ENCODE measurements around the gene NCOR2. TPM values are rescaled to one million over a fixed set of nuclear protein-coding genes. Genes with fewer than 3 reads are reported as not detected.
A peak's percentile ranks its signal among the peaks of the same experiment; 100 is the strongest.

The NCOR2 gene
- total RNA-seq, 1 donor from 2014 or later = 32.9 TPM

DNA sequence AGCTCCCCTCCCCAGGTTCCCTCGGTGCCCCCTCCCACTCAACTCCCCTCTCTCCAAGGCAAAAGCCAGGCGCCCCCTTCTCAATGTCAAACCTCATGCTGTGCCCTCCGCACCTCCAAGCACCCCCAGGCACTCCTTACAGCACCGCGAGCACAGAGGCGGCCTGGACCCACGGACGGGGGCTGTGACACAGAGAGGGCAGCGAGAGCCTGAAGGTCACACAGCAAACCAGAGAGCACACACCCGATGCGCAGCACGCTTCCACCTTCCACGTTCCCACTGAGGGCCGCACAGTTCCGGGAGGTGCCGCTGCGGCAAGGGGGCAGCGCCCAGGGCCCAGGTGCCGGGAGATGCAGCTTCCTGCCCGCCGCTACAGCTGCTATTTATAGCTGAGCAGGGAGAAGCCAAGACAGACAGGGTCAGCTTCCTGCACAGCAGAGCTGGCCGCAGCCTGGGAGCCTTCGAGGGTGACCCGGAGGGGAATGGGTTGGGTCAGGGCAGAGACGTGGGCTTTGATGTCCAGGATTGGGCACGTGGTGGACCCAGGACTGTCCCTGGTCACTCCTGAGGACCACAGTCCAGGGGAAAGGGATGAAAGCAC is 12.9 kb downstream of the NCOR2 start:
- Histone ChIP-seq H3K9me3 (ENCODE audit: control insufficient read depth in 3 of 3, low read length in 3 of 3) (no peaks in the 10 kb centered on the region), H3K27me3 (ENCODE audit: control insufficient read depth in 3 of 3, insufficient read depth in 3 of 3, low read length in 3 of 3) (no peaks in the 10 kb centered on the region), H3K27ac (ENCODE audit: low read depth, low read length) (no peak overlapping the region), H3K4me1 (ENCODE audit: control insufficient read depth in 3 of 3, insufficient read depth in 3 of 3, low read length in 3 of 3) (peaks cover 47 to 74% (median 74%) of the 10 kb centered on the region in 3 donors), H3K9ac (ENCODE audit: low read depth in 1 of 3, low read length in 3 of 3) (peak overlapping the region; percentile 59 to 75 (median 61)), H3K4me3 (ENCODE audit: low read length in 3 of 3) (peak overlapping the region; percentile 48 to 58 (median 49)), H3K36me3 (ENCODE audit: control insufficient read depth in 3 of 3, insufficient read depth in 3 of 3, low read length in 3 of 3) (no peaks in the 10 kb centered on the region)

DNA sequence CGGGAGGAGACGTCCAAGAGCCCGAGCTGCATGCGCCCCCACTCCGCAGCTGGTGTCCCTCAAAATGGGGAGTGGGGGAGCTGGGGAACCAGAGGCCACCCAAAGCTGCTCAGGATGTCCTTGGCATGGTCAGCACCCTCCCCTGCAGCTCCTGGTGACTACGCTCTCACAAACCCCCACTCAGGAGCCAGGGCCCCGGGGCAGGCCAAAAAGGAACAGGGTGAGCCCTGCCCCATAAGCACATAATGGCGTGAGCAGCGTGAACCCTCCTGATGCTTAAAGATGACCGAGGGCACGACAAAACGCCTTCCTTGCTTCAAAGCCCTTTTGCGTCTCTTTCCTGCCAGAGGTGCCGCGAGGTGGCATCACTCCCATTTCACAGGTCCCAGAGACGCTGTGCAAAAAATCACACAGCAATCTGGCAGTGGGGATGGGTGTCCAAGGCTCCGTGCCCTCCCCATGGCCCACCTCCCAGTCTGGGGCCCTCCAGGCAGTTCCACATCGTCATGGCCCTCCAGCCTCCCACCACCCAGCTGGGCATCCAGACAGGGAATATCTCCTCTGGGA is 13.5 kb downstream of the NCOR2 start:
- Histone ChIP-seq H3K27ac (ENCODE audit: low read depth, low read length) (no peak overlapping the region), H3K9ac (ENCODE audit: low read depth in 1 of 3, low read length in 3 of 3) (peak overlapping the region in 2 of 3 donors; percentile 59 to 75), H3K4me1 (ENCODE audit: control insufficient read depth in 3 of 3, insufficient read depth in 3 of 3, low read length in 3 of 3) (peaks cover 53 to 80% (median 80%) of the 10 kb centered on the region in 3 donors), H3K4me3 (ENCODE audit: low read length in 3 of 3) (peak overlapping the region in 1 of 3 donors; percentile 49), H3K27me3 (ENCODE audit: control insufficient read depth in 3 of 3, insufficient read depth in 3 of 3, low read length in 3 of 3) (no peaks in the 10 kb centered on the region), H3K9me3 (ENCODE audit: control insufficient read depth in 3 of 3, low read length in 3 of 3) (no peaks in the 10 kb centered on the region), H3K36me3 (ENCODE audit: control insufficient read depth in 3 of 3, insufficient read depth in 3 of 3, low read length in 3 of 3) (no peaks in the 10 kb centered on the region)

DNA sequence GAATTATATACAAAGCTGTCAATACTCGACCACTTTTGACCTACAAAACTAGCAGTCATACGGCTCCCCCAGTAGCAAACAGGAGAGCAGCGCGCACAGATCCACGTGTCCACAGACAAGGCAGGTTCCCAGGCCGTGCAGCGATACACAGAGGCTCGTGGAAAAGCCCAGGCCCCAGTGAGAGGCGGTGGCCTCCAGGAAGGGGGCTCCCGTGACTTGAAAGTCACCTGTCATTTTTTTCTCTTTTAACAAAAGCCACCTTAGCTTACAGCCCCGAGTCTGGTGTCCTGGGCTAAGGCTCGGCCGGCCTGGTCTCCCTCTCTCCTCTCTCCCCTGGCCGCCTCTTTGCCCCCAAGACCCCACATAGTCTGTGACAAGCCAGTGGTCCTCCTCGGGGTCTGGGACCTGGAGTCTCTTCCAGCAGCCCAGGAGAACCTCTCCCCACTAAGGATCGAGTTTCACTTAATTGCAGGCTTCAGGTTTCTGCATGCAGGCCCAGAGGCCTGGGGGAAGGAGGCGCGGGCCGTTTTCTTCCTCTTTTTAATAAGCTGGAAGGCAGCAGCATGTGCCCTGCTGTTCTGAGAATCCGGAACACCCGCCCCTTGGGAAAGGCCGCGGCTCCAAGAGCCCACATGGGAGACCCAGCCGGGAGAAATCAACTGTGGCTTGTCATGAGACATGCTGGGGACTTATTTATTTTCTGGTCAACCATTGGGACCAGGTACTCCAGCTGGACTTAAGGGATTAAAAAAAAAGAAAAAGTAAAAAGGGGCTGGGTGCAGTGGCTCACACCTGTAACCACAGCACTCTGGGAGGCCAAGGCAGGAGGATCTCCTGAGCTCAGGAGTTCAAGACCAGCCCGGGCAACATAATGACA is 15.9 kb downstream of the NCOR2 start:
- Histone ChIP-seq H3K9ac (ENCODE audit: low read depth in 1 of 3, low read length in 3 of 3) (peak overlapping the region in 2 of 3 donors; percentile 56 to 66), H3K4me1 (ENCODE audit: control insufficient read depth in 3 of 3, insufficient read depth in 3 of 3, low read length in 3 of 3) (peaks cover 58 to 75% (median 74%) of the 10 kb centered on the region in 3 donors), H3K27ac (ENCODE audit: low read depth, low read length) (peak overlapping the region; percentile 9), H3K4me3 (ENCODE audit: low read length in 3 of 3) (peak overlapping the region in 1 of 3 donors; percentile 29), H3K27me3 (ENCODE audit: control insufficient read depth in 3 of 3, insufficient read depth in 3 of 3, low read length in 3 of 3) (no peaks in the 10 kb centered on the region), H3K9me3 (ENCODE audit: control insufficient read depth in 3 of 3, low read length in 3 of 3) (no peaks in the 10 kb centered on the region), H3K36me3 (ENCODE audit: control insufficient read depth in 3 of 3, insufficient read depth in 3 of 3, low read length in 3 of 3) (no peaks in the 10 kb centered on the region)

DNA sequence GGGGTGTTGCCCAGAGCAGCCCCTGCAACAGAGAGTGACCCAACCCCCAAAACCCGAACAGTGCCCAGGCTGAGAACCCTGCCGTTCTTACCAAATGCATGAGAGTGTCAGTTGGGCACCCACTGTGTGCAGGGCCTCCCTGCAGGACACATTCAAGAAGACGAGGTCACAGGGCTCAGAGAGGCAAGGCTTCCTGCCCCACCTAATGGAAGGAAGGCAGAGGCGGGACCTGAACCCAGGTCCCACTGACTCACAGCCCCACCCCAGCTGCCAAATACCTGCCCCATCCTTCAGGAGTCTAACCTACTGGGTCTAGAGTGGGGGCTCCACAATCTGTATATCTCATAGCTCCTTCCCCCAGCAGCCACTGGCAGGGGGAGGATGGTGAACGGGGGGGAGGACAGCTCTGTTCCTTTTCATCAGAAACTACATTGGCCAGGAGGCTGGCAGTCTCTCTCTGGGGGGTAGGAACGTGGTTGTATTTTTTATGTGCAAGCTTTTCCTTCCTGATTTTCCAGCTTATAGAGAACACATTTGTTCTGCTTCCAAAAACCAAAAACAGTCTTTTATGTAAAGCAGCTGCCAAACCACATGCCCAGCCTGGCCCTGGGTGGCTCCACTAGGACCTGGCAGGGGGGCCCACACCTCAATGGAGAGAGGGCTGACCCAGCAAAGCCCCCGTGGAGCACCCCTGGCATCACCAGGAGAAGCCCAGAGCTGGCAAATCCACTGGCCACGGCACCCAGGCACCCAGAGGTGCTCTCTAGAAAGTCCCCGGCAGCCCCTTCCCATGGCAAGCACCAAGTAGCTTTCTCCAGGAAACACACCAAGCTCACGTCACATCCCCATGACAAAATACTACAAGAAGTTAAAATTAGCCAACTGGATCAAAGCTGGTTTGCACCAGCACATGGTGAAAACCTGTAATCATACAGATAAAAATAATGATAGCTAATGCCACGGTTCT is 17.0 kb downstream of the NCOR2 start:
- H3K36me3 ChIP-seq (ENCODE audit: control insufficient read depth in 3 of 3, insufficient read depth in 3 of 3, low read length in 3 of 3) = no peaks in the 10 kb centered on the region
- no peaks in the 10 kb centered on the region for H3K27me3 ChIP-seq (ENCODE audit: control insufficient read depth in 3 of 3, insufficient read depth in 3 of 3, low read length in 3 of 3)
- H3K9me3 ChIP-seq (ENCODE audit: control insufficient read depth in 3 of 3, low read length in 3 of 3) = no peaks in the 10 kb centered on the region
- no peak overlapping the region for H3K27ac ChIP-seq (ENCODE audit: low read depth, low read length)
- peak overlapping the region in 2 of 3 donors; percentile 20 to 60 for H3K9ac ChIP-seq (ENCODE audit: low read depth in 1 of 3, low read length in 3 of 3)
- peaks cover 57 to 76% (median 72%) of the 10 kb centered on the region in 3 donors for H3K4me1 ChIP-seq (ENCODE audit: control insufficient read depth in 3 of 3, insufficient read depth in 3 of 3, low read length in 3 of 3)
- no peak overlapping the region for H3K4me3 ChIP-seq (ENCODE audit: low read length in 3 of 3)

DNA sequence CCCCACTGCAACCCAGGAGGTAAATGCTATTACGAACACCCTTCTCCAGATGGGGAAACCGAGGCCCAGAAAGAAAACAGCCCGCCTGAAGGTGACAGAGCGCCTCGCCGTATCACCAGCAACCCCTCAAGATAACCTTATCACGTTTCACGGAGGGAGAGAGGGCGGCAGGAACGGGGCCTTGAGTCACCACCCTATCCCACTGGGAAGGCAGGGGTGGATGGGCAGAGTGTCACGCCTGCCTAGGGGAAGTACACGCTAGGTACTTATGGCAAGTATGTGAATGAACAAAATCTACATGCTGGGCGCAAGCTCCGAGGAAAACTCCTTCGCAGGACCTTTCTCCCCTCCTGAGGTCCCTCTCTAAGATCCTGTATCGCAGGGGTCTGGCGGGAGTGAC is 17.8 kb downstream of the NCOR2 start:
- Histone ChIP-seq H3K9me3 (ENCODE audit: control insufficient read depth in 3 of 3, low read length in 3 of 3) (no peaks in the 10 kb centered on the region), H3K9ac (ENCODE audit: low read depth in 1 of 3, low read length in 3 of 3) (peak overlapping the region in 1 of 3 donors; percentile 60), H3K27me3 (ENCODE audit: control insufficient read depth in 3 of 3, insufficient read depth in 3 of 3, low read length in 3 of 3) (no peaks in the 10 kb centered on the region), H3K27ac (ENCODE audit: low read depth, low read length) (peak overlapping the region; percentile 25), H3K4me1 (ENCODE audit: control insufficient read depth in 3 of 3, insufficient read depth in 3 of 3, low read length in 3 of 3) (peaks cover 56 to 76% (median 71%) of the 10 kb centered on the region in 3 donors), H3K36me3 (ENCODE audit: control insufficient read depth in 3 of 3, insufficient read depth in 3 of 3, low read length in 3 of 3) (no peaks in the 10 kb centered on the region), H3K4me3 (ENCODE audit: low read length in 3 of 3) (peak overlapping the region in 2 of 3 donors; percentile 14 to 29)

DNA sequence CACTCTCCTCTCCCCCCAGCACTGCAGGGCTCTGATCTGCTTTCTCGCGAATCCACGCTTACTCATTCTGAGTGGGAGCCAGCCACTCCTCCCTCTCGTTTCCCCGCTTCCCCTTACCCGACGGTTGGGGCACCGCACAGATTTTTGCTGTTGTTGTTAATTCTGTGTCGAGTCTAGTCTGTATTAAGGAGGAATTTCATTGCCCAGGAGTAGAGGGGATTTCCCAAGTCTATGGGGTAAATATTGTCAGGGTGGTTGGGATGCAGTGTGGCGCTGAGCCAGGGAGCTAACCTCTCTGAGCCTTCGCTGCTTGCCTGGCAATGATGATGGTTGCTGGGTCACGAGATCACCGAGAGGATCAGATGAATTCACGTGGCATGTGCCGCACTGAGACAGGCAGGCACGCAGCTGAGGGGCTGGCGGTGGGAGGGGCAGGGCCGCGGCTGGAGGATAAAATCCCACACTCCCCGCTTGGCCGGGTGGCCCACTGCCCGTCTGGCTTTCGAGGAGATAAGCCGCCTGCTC is 18.5 kb downstream of the NCOR2 start:
- Histone ChIP-seq H3K4me1 (ENCODE audit: control insufficient read depth in 3 of 3, insufficient read depth in 3 of 3, low read length in 3 of 3) (peaks cover 58 to 76% (median 71%) of the 10 kb centered on the region in 3 donors), H3K27me3 (ENCODE audit: control insufficient read depth in 3 of 3, insufficient read depth in 3 of 3, low read length in 3 of 3) (no peaks in the 10 kb centered on the region), H3K36me3 (ENCODE audit: control insufficient read depth in 3 of 3, insufficient read depth in 3 of 3, low read length in 3 of 3) (no peaks in the 10 kb centered on the region), H3K9me3 (ENCODE audit: control insufficient read depth in 3 of 3, low read length in 3 of 3) (no peaks in the 10 kb centered on the region), H3K4me3 (ENCODE audit: low read length in 3 of 3) (peak overlapping the region in 2 of 3 donors; percentile 13 to 14), H3K27ac (ENCODE audit: low read depth, low read length) (peak overlapping the region; percentile 25), H3K9ac (ENCODE audit: low read depth in 1 of 3, low read length in 3 of 3) (peak overlapping the region in 2 of 3 donors; percentile 42 to 60)

DNA sequence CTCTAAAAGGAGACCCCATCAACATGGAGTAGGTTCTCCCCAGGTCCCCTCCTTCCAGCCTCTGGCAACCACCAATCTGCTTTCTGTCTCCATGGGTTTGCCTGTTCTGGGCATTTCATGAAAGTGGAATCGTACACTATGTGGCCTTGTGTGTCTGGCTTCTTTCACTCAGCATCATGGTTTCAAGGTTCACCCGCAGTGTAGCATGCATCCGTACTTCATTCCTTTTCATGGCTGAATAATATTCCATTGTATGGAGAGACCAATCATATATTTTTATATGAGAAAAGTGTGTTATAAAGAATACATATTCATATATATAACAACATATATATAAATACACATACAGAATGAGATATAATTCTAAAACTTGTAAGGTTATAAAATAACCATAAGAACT is 19.8 kb downstream of the NCOR2 start:
- Histone ChIP-seq H3K36me3 (ENCODE audit: control insufficient read depth in 3 of 3, insufficient read depth in 3 of 3, low read length in 3 of 3) (no peaks in the 10 kb centered on the region), H3K27ac (ENCODE audit: low read depth, low read length) (no peak overlapping the region), H3K9ac (ENCODE audit: low read depth in 1 of 3, low read length in 3 of 3) (no peak overlapping the region), H3K4me1 (ENCODE audit: control insufficient read depth in 3 of 3, insufficient read depth in 3 of 3, low read length in 3 of 3) (peaks cover 70 to 79% (median 76%) of the 10 kb centered on the region in 3 donors), H3K27me3 (ENCODE audit: control insufficient read depth in 3 of 3, insufficient read depth in 3 of 3, low read length in 3 of 3) (no peaks in the 10 kb centered on the region), H3K4me3 (ENCODE audit: low read length in 3 of 3) (no peak overlapping the region), H3K9me3 (ENCODE audit: control insufficient read depth in 3 of 3, low read length in 3 of 3) (no peaks in the 10 kb centered on the region)

DNA sequence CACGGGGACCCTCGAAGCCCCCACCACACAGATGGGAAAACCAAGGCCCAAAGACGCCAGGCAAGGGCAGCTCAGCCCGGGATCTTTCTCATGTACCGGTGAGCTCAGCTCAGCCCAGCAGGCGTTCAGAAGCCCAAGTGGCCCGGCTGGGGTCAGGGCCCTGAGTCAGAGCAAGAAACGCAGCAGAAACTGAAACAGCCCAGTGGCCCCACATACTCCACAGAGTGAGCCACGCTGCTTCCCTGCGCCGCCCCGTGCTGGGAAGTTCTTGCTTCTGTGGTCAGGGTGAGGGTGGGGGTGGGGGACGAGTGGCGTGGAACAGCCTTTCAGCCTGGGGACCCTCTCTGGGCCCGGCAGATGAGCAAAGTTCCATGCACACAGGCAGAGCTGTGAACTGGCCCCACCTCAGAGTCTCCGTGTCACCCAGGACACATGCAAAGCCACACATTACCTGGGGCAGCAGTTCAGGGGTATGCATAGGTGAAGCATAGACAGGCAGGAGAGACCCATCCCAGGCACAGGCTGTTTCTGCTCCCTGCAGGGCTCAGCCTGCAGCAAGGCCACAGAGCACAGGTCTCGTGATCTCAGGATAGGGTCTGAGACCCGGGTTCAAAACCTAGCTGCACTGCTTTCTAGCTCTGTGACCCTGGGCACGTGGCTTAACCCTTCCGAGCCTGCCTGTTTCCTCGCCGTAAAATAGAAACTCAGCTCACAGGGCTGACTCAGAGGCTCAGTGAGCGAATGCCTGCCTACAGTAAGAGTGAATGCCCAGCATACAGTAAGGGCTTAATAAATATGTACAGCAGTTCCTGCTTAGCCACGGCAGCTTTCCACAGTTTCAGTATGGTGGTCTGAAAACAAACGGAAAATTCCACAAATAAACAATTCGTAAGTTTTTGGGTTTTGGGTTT is 21.6 kb downstream of the NCOR2 start:
- Histone ChIP-seq H3K9ac (ENCODE audit: low read depth in 1 of 3, low read length in 3 of 3) (peak overlapping the region in 2 of 3 donors; percentile 2 to 16), H3K4me1 (ENCODE audit: control insufficient read depth in 3 of 3, insufficient read depth in 3 of 3, low read length in 3 of 3) (peaks cover 62 to 70% (median 67%) of the 10 kb centered on the region in 3 donors), H3K36me3 (ENCODE audit: control insufficient read depth in 3 of 3, insufficient read depth in 3 of 3, low read length in 3 of 3) (no peaks in the 10 kb centered on the region), H3K9me3 (ENCODE audit: control insufficient read depth in 3 of 3, low read length in 3 of 3) (no peaks in the 10 kb centered on the region), H3K27ac (ENCODE audit: low read depth, low read length) (no peak overlapping the region), H3K27me3 (ENCODE audit: control insufficient read depth in 3 of 3, insufficient read depth in 3 of 3, low read length in 3 of 3) (no peaks in the 10 kb centered on the region), H3K4me3 (ENCODE audit: low read length in 3 of 3) (peak overlapping the region in 1 of 3 donors; percentile 35)
